KMS-11 (cell line): ENCODE data around the gene CCDC3.

Experiments
- H2AFZ ChIP-seq: fragments of 200-600 bp; sonication (generic); 2 replicates; pipeline ENCODE4 v1.6.1; 2016; ENCODE audit warnings: antibody characterized with exemption, mixed run types, low read depth
- H3K27ac ChIP-seq: fragments of 200-600 bp; sonication (generic); 2 replicates; pipeline ENCODE4 v1.6.1; 2016; ENCODE audit warnings: mild to moderate bottlenecking, mixed run types
- H3K27me3 ChIP-seq: fragments of 200-600 bp; sonication (generic); 2 replicates; pipeline ENCODE4 v1.6.1; 2017; ENCODE audit warnings: mild to moderate bottlenecking, low read depth, mixed run types, moderate library complexity; ENCODE audit not compliant: insufficient read depth
- H3K36me3 ChIP-seq: fragments of 200-600 bp; sonication (generic); 2 replicates; pipeline ENCODE4 v1.6.1; 2017; ENCODE audit warnings: mild to moderate bottlenecking, mixed run types; ENCODE audit not compliant: insufficient read depth
- H3K4me1 ChIP-seq: fragments of 200-600 bp; sonication (generic); 2 replicates; pipeline ENCODE4 v1.6.1; 2016; ENCODE audit warnings: mild to moderate bottlenecking, low read depth, mixed run types; ENCODE audit not compliant: poor library complexity, severe bottlenecking
- H3K4me2 ChIP-seq: fragments of 200-600 bp; sonication (generic); 2 replicates; pipeline ENCODE4 v1.7.0; 2016; ENCODE audit warnings: mild to moderate bottlenecking, mixed run types
- H3K4me3 ChIP-seq: fragments of 200-600 bp; sonication (generic); IDR thresholded peaks from 2 replicates; pipeline ENCODE4 v1.6.1; 2017; ENCODE audit warnings: low read depth, low read length, mixed read lengths; ENCODE audit not compliant: insufficient read depth
- H3K79me2 ChIP-seq: fragments of 200-600 bp; sonication (generic); 2 replicates; pipeline ENCODE4 v1.6.1; 2016; ENCODE audit warnings: low read depth, mixed run types; ENCODE audit not compliant: insufficient read depth
- H3K9ac ChIP-seq: fragments of 200-600 bp; sonication (generic); 2 replicates; pipeline ENCODE4 v1.6.1; 2016; ENCODE audit warnings: mild to moderate bottlenecking, mixed run types
- H4K20me1 ChIP-seq: fragments of 200-600 bp; sonication (generic); 2 replicates; pipeline ENCODE4 v1.6.1; 2016; ENCODE audit warnings: mild to moderate bottlenecking, mixed run types; ENCODE audit not compliant: insufficient read depth
- CTCF ChIP-seq: fragments of 200-600 bp; sonication (generic); conservative IDR thresholded peaks from 2 replicates; pipeline ENCODE4 v1.6.1; 2017; ENCODE audit warnings: low read depth, mild to moderate bottlenecking, antibody characterized with exemption, low read length, moderate library complexity, mixed read lengths

Gene CCDC3

GRCh38 chr10:12937527-12937926 lies 64.0 kb downstream of the CCDC3 start:
- H2AFZ ChIP-seq = no peak overlapping the region
- H3K9ac ChIP-seq = no peak overlapping the region
- no peaks in the 10 kb centered on the region for H3K79me2 ChIP-seq
- no peaks in the 10 kb centered on the region for H3K27me3 ChIP-seq
- H4K20me1 ChIP-seq = no peaks in the 10 kb centered on the region
- no peaks in the 10 kb centered on the region for H3K4me1 ChIP-seq
- H3K36me3 ChIP-seq = no peaks in the 10 kb centered on the region
- H3K4me3 ChIP-seq = no peak overlapping the region
- no peak for TF ChIP-seq CTCF
- no peak overlapping the region for H3K27ac ChIP-seq
- no peak overlapping the region for H3K4me2 ChIP-seq

GRCh38 chr10:12934777-12935176 lies 66.7 kb downstream of the CCDC3 start:
- no peaks in the 10 kb centered on the region for H4K20me1 ChIP-seq
- no peaks in the 10 kb centered on the region for H3K27me3 ChIP-seq
- no peaks in the 10 kb centered on the region for H3K79me2 ChIP-seq
- no peaks in the 10 kb centered on the region for H3K4me1 ChIP-seq
- TF ChIP-seq CTCF = no peak
- no peak overlapping the region for H3K4me2 ChIP-seq
- no peak overlapping the region for H3K27ac ChIP-seq
- H3K9ac ChIP-seq = no peak overlapping the region
- H2AFZ ChIP-seq = no peak overlapping the region
- no peaks in the 10 kb centered on the region for H3K36me3 ChIP-seq
- H3K4me3 ChIP-seq = no peak overlapping the region

- Histone ChIP-seq H3K27ac (no peak overlapping the region), H2AFZ (no peak overlapping the region), H3K9ac (no peak overlapping the region), H3K79me2 (no peaks in the 10 kb centered on the region), H3K4me2 (no peak overlapping the region), H4K20me1 (no peaks in the 10 kb centered on the region), H3K27me3 (no peaks in the 10 kb centered on the region), H3K4me1 (no peaks in the 10 kb centered on the region), H3K4me3 (no peak overlapping the region), H3K36me3 (no peaks in the 10 kb centered on the region)
- TF ChIP-seq CTCF = no peak
These were observed 72.1 kb downstream of the CCDC3 start for GRCh38 chr10:12929381-12929780.

- Histone ChIP-seq H3K9ac (no peak overlapping the region), H3K36me3 (no peaks in the 10 kb centered on the region), H3K4me2 (no peak overlapping the region), H3K4me1 (no peaks in the 10 kb centered on the region), H3K79me2 (no peaks in the 10 kb centered on the region), H3K27me3 (no peaks in the 10 kb centered on the region), H3K27ac (no peak overlapping the region), H3K4me3 (no peak overlapping the region), H2AFZ (no peak overlapping the region), H4K20me1 (no peaks in the 10 kb centered on the region)
- TF ChIP-seq CTCF = no peak
These were observed 72.9 kb downstream of the CCDC3 start for GRCh38 chr10:12928571-12928970.

GRCh38 chr10:12927896-12928295 lies 73.6 kb downstream of the CCDC3 start:
- Histone ChIP-seq H3K9ac (no peak overlapping the region), H3K27me3 (no peaks in the 10 kb centered on the region), H3K36me3 (no peaks in the 10 kb centered on the region), H4K20me1 (no peaks in the 10 kb centered on the region), H3K4me2 (no peak overlapping the region), H3K4me3 (no peak overlapping the region), H2AFZ (no peak overlapping the region), H3K27ac (no peak overlapping the region), H3K4me1 (no peaks in the 10 kb centered on the region), H3K79me2 (no peaks in the 10 kb centered on the region)
- TF ChIP-seq CTCF = no peak
